A172 (cell line): ENCODE measurements around the gene SLX9. TPM values are rescaled to one million over a fixed set of nuclear protein-coding genes. Genes with fewer than 3 reads are reported as not detected.

ENCODE experiments used
- DNase-seq: peaks from one replicate; pipeline ENCODE4 v3.0.0-alpha.2; 2015; ENCODE audit warnings: low spot score
- total RNA-seq: library from RNA; depleted of rRNA; stranded (reverse); fragments of >200 nt; shearing (Covaris generic); gene quantifications from 2 replicates; pipeline ENCODE4 v1.2.3, GENCODE V29; 2014

Gene SLX9
- total RNA-seq, 1 experiment from 2014 or later = 42.6 TPM

- DNase-seq = peak; percentile 82
These were observed 7.5 kb downstream of the SLX9 start for GRCh38 chr21:44947111-44947929.

DNA sequence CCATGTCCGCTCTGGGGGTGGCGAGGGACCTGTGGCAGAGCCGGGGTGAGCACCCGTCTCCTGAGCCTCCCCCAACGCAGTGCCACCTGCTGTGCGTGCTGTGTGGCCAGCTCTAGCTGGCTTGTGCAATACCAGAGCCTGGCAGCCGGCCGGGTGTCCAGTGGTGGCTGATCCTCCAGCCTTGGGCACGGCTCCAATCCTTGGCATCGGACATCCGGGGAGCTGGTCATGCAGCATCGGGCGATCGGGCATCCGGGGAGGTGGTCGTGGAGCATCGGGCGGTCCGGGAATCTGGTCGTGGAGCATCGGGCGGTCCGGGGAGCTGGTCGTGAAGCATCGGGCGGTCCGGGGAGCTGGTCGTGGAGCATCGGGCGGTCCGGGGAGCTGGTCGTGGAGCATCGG is 8.1 kb downstream of the SLX9 start:
- peak; percentile 88 for DNase-seq

GRCh38 chr21:44948426-44949120 is 8.7 kb downstream of the SLX9 start:
- DNase-seq = no peak

DNA sequence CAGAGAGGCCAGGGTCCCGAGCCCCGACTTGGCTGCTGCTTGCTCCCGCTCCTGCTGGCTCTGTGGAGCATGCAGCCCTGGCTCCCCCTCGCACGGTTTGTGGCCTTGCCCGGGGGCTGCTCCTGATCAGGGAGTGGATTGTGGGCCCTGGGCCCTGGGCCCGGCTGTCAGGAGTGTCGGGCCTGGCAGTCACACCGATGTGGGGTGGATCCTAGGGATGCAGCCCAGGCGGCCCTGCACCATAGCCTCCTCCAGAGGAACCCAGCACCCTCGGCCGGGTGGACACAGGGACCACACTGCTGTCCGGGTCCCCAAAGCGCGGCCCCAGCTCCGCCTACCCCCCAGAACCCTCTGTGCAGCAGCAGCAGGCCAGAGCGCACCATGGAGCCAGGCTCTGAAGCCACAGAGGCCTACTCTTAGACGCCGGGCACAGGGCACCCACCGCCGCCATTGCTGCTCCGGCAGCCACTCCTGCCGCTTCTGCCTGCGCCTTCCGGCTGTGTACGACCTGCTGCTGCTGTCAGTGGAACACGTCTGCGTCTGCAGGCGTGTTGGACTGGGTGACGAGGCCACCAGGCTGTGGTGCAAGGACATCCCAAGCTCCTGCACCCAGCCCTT is 9.4 kb downstream of the SLX9 start:
- no peak for DNase-seq

DNA sequence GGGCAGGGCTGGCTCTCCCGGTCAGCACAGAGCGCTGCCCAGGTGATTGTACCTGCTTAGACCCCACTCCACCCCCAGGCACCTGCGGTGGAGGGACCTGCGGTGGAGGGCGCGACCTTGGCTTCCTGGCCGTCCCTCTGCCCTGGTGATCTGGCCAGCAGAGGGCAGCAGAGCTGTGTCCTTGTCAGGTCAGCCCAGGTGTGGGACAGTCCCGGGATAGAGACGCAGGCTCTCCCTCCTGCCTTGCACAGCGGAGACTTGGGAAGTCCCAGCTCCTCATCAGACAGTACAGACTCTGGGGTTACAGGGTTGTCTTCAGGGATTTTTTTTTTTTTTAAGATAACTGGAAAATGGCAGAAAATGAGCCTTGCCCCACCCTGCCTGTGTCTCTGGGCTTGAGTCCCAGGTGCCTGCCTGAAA is 10.0 kb downstream of the SLX9 start:
- DNase-seq = peak; percentile 84

DNA sequence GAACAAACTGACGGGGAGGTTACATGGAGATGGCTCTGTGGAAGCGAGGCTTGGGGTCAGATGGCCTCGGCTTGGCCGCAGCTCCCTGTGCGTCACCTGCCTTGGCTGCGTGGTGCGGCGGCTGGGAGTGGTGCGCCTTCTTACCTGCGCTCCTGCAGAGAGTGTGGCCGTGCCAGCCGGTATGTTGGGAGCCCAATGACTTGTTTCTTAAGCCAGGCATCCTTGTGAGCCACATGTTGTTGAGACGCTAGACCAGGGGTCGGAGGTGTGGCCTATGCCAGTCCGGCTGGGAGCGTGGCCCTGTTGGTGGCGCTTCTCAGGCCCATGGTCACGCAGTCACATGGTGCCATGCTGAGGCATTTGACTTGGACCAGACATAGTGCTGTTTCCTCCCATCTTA is 10.5 kb downstream of the SLX9 start:
- no peak for DNase-seq

- DNase-seq = no peak
These were observed 11.5 kb downstream of the SLX9 start for GRCh38 chr21:44951186-44951915.

GRCh38 chr21:44952116-44952928 is 12.5 kb downstream of the SLX9 start:
- DNase-seq = no peak

DNA sequence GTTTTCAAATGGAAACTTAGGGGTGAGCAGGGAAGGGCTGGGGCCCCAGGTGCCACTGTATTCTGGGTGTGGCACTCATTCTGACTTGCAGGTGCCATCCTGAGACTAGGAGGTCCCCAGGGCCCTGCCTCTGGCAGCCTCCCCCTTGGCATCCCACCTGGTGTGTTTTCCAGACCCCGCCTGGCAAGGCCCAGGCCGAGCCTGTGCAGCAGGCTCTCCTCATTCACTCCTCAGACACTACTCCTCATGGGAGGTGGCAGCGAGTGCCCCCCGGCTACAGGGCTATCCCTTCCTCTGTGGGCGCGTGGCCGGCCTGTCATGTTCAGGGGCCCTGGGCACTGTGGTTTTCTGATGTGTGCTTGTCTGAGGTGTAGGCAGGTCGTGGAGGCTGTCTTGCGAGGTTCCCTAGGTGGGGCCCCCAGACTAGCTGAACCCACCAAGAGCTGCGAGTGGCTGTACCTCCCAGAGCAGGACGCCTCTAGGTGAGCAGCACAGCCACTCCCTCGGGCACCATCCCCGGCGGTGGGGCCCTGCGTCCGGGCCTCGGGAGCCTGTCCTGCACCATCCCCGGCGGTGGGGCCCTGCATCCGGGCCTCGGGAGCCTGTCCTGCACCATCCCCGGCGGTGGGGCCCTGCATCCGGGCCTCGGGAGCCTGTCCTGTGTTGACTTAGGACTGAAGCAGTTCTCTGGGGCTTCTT is 13.2 kb downstream of the SLX9 start:
- no peak for DNase-seq

- DNase-seq = no peak
These were observed 13.8 kb downstream of the SLX9 start for GRCh38 chr21:44953628-44954021.

- DNase-seq = no peak
These were observed 14.5 kb downstream of the SLX9 start for GRCh38 chr21:44954281-44954771.

DNA sequence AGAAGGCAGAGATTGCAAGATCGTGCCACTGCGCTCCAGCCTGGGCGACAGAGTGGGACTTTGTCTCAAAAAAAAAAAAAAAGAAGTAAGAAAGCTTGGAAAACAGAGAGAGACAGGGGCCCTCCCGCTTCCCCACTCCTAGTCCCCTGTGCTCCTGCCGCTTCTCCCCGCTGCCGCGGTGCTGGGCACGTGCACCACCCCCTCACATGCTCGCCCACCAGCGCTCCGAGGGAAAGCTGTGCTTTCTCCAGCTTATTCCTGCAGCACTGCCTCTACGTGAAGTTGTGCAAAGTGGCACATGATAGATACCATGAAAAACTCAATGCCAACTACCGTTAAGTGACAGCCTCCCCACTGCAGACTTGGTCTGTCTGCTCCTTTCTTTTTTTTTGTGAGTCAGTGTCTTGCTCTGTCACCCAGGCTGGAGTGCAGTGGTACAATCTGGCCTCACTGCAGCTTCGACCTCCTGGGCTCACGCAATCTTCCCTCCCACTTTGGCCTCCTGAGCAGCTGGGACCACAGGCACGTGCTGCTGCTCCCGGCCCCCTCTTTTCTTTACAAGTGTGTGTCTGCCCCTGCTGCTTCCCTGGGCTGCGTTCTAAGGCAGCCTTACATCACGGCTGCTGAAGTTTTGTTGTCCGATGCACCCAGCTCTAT is 15.4 kb downstream of the SLX9 start:
- no peak for DNase-seq

GRCh38 chr21:44955798-44956175 is 16.0 kb downstream of the SLX9 start:
- DNase-seq = no peak

DNA sequence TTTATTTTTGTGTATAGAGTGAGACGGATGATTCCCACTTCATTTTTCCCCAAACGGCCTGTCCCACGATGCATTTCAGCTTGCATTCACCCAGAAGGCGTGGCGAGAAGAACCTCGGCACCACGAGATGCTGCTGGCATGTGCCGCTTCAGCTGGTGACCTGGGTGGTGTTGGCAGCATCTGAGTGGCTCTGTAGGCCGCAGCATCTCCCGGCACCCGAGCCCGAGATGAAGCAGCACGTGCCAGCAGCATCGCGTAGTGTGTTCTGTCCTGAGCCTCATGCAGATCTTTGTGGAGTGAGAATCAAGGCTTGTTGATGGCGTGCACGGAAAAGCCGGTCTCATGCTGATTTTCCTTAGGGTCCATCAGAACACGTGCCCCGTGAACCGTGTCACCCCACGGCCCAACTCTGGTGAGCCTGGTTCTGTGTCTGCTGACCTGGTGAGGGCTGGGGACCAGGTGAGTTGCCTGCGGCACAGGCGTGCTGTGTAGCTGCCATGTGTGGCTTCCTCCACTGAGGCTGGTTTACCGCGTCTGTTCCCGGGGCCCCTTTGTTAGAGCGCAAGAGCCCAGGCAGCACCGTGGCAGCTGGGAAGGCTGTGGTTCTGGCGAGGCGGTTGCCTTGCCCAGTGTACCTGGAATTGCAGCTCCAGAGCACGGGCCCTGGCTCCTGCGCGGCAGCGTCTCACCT is 16.7 kb downstream of the SLX9 start:
- no peak for DNase-seq

DNA sequence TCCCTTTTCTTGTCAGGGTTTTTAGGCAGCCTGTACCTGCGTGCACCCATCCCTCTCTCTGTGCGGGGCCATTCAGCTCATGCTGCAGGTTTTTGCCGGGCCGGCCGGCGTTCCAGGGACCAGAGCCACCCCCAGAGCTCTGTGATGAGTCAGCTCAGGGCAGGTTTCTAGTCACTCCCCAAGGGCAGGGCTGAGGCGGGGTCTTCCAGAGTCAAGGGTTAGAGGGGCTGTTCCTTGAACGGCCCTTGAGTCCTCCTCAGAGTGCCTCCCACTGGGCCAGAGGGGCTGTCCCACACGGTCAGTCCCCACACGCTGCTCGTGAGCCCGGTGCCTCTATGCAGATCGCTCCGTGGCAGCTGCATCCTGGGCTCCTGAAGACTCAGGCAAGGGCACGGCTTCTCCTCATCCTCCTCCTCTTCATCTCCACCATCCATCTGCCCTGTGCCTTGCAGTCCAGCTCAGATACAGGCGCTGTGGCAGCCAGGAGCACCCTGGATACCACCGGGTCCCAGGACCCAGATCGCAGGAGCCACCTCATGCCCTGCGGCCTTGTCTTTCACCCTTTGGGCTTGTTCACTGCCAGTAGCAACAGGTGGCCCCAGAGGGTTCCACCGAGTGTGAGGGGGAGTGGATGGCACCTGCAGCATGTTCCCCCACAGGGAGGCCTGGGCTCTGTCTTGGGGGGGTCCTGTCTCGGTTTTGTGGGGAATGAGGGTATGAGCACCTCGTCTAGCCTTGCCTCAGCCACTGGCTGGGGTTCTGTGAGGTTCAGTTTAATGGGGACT is 17.4 kb downstream of the SLX9 start:
- no peak for DNase-seq

DNA sequence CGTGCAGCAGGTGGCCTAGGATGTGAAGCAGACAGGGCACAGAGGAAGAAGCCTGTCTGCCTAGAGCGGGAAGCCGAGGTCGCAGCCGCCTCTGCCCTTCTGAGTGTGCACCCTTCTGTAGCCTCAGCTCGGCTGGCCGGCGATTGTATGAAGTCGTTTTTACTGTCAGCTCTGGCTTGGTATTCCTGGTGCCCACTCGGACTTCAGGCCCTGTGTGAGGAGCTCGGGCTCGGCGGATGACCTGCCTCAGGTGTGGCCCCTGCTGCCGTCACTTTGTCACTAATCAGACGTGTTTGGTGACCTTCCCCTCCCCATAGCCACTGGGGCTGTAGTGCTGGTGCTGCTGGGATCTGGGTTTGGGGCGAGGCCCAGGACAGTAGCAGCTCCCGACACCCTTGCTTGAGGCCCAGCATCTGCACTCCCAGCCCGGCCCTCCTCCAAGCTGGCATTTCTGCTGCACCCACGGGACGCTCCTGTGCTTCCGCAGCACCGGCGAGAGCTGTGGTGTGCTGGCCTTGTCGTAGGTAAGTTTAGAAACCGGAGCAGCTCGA is 18.1 kb downstream of the SLX9 start:
- no peak for DNase-seq

DNA sequence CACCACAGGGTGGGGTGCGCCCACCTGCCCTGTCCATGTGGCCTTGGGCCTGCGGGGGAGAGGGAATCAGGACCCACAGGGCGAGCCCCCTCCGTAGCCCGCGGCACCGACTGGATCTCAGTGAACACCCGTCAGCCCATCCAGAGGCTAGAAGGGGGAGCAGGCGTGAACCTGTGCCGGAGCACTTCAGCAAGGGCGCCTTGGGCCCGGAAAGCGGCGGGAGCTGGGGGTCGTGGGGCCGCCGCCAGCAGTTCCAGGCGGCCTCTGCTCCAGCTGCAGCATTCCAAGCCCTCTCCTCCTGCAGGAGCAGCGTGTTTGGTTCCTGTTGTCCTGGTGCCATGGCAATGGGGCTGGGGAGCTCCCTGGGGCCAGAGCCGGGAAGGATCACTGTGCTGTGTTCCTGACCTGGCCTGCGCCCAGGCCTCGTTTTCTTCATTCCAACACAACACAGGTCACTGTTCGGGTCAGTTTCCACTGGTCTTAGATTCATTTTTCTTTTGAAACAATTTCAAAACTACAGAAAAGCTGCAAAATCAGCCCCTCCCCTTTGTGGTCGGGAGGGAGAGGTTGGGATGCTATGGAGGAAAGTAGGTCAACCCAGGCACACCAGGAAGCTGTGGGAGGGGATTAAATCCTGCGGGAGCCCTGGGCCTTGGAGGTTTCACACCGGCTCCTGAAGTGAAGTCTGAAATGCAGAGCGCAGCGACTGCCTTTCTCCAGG is 18.8 kb downstream of the SLX9 start:
- DNase-seq = peak; percentile 52
